ENCODE measurements around the gene RNF225. TPM values are rescaled to one million over a fixed set of nuclear protein-coding genes. Genes with fewer than 3 reads are reported as not detected.
"Not testable (repeated sequence)": the region's sequence is repeated elsewhere in the genome, so short reads cannot be mapped to it uniquely, and the experiment has no call there.

The RNF225 gene
- total RNA-seq, 2 donors from 2014 or later, result 0.58 to 1.5 TPM

GRCh38 chr19:58400316-58400915 lies 5.0 kb downstream of the RNF225 start:
- Mint-ChIP-seq H3K9me3 (no peaks in the 10 kb centered on the region), H3K4me1 (ENCODE audit: low read depth) (peaks cover 22% of the 10 kb centered on the region), H3K27ac (no peak overlapping the region), H3K36me3 (ENCODE audit: insufficient read depth in 2 of 2) (peaks cover 1 to 2% of the 10 kb centered on the region in 2 donors), H3K27me3 (ENCODE audit: low read depth) (no peaks in the 10 kb centered on the region), H3K4me3 (peak overlapping the region; percentile 90 to 92)
- DNase-seq (no peak), ATAC-seq (replicated peaks in 1 of 2) (no peak)

DNA sequence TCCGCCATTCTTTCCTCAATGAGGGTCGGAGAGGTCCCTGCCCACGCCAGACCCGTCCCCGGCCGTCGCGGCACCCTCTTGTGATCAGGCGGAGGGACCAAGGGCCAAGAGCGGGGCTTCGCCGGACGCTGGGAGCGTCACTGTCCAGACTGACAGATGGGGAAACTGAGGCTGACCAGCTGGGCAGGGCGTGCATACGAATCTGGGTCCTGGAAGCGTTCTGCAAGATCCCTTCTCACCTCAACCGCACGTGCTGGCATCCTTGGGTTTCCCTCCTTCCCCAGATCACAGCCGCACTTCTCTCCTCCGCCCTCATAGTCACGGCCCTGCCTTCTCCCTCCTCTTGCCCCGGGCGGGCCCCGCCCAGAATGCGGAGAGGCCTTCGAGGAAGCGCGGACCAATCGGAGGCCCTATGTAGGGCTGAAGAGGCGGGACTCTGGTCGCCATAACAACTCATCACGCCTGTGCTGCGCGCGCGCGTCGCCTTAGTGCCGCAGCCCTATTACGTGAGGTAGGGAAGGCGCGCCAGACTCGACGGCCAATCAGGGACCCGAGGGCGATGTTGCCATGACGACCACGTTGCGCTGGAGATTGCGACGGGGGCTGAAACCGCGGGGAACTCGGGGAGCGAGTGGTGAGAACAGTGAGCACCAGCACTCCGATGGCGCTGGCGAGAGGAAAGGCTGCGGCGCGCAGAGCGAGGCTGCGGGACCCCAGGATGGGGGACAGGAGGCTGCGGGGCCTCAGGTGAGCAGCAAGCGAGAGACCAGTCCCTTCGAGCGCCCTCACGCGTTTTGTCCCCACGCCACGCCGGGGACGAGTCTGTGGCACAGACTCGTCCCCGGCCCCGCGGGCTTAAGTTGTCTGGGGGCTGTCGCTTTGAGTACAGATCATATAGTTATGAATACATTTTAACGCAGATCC lies 5.7 kb downstream of the RNF225 start:
- H3K9me3 Mint-ChIP-seq, result no peaks in the 10 kb centered on the region
- H3K4me1 Mint-ChIP-seq (ENCODE audit: low read depth), result peaks cover 22% of the 10 kb centered on the region
- DNase-seq, result peak; percentile 98 to 99
- no peaks in the 10 kb centered on the region for H3K27me3 Mint-ChIP-seq (ENCODE audit: low read depth)
- H3K27ac Mint-ChIP-seq, result peak overlapping the region; percentile 84
- peak; percentile 97 to 99 for ATAC-seq (replicated peaks in 1 of 2)
- H3K36me3 Mint-ChIP-seq (ENCODE audit: insufficient read depth in 2 of 2), result peaks cover 0 to 1% of the 10 kb centered on the region in 2 donors
- peak overlapping the region; percentile 90 to 92 for H3K4me3 Mint-ChIP-seq

DNA sequence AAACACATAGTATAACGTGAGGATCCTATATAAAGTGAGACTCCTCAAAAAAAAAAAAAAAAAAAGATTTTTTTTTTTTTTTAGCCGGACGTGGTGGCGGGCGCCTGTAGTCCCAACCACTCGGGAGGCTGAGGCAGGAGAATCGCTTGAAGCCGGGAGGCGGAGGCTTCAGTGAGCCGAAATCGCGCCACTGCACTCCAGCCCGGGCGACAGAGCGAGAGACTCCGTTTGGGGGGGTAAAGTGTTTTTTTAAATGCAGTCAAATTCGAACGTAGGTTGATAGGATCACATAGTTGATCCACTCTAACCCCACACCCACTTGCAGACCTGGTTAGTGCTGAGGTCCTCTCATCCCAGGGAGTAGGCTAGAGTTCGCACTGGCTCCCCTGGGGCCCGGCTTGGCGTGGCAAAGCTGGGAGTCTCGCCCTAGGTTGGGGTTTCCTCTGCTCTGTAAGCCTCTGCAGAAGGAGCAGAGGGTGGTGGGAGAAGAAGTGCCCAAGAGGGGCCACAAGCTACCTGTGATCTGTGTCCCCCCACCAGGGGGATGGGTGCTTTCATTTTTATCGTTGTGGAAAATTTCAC lies 6.5 kb downstream of the RNF225 start:
- no peak for DNase-seq
- Mint-ChIP-seq H3K36me3 (ENCODE audit: insufficient read depth in 2 of 2) (peaks cover 0 to 1% of the 10 kb centered on the region in 2 donors), H3K4me1 (ENCODE audit: low read depth) (peaks cover 27% of the 10 kb centered on the region), H3K9me3 (no peaks in the 10 kb centered on the region), H3K4me3 (peak overlapping the region; percentile 90 to 92), H3K27me3 (ENCODE audit: low read depth) (no peaks in the 10 kb centered on the region), H3K27ac (no peak overlapping the region)
- ATAC-seq (replicated peaks in 1 of 2), result no peak

- H3K36me3 Mint-ChIP-seq (ENCODE audit: insufficient read depth in 2 of 2); H3K9me3 Mint-ChIP-seq; DNase-seq: not testable (repeated sequence)
Observed at GRCh38 chr19:58403920-58404478, 8.5 kb downstream of the RNF225 start.

GRCh38 chr19:58406818-58407657 lies 11.6 kb downstream of the RNF225 start:
- no peak for ATAC-seq (replicated peaks in 1 of 2)
- Mint-ChIP-seq H3K36me3 (ENCODE audit: insufficient read depth in 2 of 2) (peaks cover 0 to 2% of the 10 kb centered on the region in 2 donors), H3K27me3 (ENCODE audit: low read depth) (no peaks in the 10 kb centered on the region), H3K4me3 (peak overlapping the region; percentile 81 to 91), H3K9me3 (no peaks in the 10 kb centered on the region), H3K4me1 (ENCODE audit: low read depth) (peaks cover 36% of the 10 kb centered on the region), H3K27ac (no peak overlapping the region)
- DNase-seq, result no peak

More at GRCh38 chr19:58403920-58404478, 8.5 kb downstream of the RNF225 start:
- not testable (repeated sequence) for ATAC-seq (replicated peaks in 1 of 2); H3K27ac Mint-ChIP-seq; H3K4me3 Mint-ChIP-seq; H3K27me3 Mint-ChIP-seq (ENCODE audit: low read depth)
- H3K4me1 Mint-ChIP-seq (ENCODE audit: low read depth), result peaks cover 40% of the 10 kb centered on the region

DNA sequence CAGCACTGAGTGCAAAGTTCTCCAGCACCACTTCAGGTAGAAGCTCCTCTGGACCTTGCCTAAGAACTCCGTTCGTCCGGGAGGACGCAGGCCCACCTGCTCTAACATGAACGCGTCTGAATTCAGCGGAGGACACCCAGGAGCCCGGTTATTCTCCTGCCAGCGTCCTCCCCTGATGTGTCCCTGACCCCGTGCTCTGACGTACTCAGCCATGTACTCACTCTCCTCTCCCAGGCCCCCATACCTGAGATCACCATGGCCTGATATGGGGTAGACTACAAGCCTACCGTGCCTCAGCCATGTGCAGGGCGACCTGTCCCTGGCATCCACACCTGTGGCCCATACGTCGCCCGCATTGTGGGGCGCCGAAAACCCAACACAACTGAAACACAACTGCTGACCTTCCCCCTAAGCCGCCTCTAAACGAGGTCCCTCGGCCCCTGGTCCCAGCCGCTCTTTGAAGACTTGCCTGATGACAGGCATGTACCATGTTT lies 12.2 kb downstream of the RNF225 start:
- DNase-seq (no peak), ATAC-seq (replicated peaks in 1 of 2) (peak in 1 of 2 donors; percentile 5)
- H3K27ac Mint-ChIP-seq, result peak overlapping the region; percentile 34
- peaks cover 31% of the 10 kb centered on the region for H3K4me1 Mint-ChIP-seq (ENCODE audit: low read depth)
- H3K27me3 Mint-ChIP-seq (ENCODE audit: low read depth), result no peaks in the 10 kb centered on the region
- peak overlapping the region; percentile 81 to 91 for H3K4me3 Mint-ChIP-seq
- H3K9me3 Mint-ChIP-seq, result no peaks in the 10 kb centered on the region
- peaks cover 0 to 2% of the 10 kb centered on the region in 2 donors for H3K36me3 Mint-ChIP-seq (ENCODE audit: insufficient read depth in 2 of 2)

DNA sequence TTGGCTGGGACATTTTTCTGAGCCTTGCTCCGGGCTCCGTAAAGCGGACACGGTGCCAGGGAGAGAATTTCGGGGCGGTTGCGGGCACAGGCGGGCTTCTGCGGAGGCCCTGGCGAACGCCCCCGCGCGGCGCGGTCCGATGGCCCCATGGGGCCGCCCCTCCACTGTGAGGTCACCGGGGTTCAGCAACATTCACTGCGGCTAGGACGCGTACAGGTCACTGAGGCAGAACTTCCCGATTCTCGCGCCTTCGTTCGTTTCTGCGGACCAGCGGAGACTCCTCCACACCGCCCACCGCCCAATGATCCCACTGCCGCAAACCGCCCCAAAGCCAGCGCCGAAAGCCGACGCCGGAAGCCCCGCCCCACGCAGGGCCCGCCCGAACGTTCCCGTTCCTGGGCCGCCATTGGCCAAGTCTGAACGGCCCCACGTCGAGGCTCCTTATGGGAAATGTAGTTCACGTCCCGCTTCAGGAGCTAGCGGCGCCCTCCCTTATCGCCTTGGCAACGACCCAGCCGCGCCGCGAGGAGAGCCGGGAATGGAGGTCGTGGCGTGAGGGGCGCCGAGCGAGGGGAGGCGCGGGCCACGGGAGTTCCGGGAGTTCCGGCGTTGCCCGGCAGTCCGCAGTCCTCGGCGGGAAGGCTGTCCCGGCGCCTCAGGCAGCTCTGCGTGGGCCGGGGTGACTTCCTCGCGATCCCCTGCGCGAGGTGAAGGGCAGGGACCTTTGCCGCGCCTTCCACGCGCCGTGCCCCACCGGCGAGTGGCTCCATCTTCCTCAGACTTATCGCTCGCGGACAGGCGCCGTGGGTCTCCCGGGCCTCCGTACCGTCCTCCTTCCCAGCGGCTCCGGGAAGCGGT lies 12.9 kb downstream of the RNF225 start, which contains the start of gene ZNF584:
TSS of gene ZNF584 (plus strand) at position 498 of the 858 bp plus-strand sequence. CDS start 499 bp downstream, outside the sequence.
- Mint-ChIP-seq H3K36me3 (ENCODE audit: insufficient read depth in 2 of 2) (peaks cover 2% of the 10 kb centered on the region in 2 donors), H3K9me3 (no peaks in the 10 kb centered on the region), H3K4me3 (peak within 1 kb of the TSS; percentile 81 to 91), H3K27ac (peak within 1 kb of the TSS; percentile 90), H3K27me3 (ENCODE audit: low read depth) (no peaks in the 10 kb centered on the region), H3K4me1 (ENCODE audit: low read depth) (peaks cover 31% of the 10 kb centered on the region)
- DNase-seq (peak; percentile 95 to 96), ATAC-seq (replicated peaks in 1 of 2) (peak; percentile 96 to 97)

GRCh38 chr19:58409010-58409790 lies 13.7 kb downstream of the RNF225 start:
- peak overlapping the region; percentile 19 for H3K27ac Mint-ChIP-seq
- H3K36me3 Mint-ChIP-seq (ENCODE audit: insufficient read depth in 2 of 2), result peaks cover 2% of the 10 kb centered on the region in 2 donors
- ATAC-seq (replicated peaks in 1 of 2), result peak; percentile 10 to 24
- H3K4me3 Mint-ChIP-seq, result peak overlapping the region; percentile 81 to 91
- no peaks in the 10 kb centered on the region for H3K27me3 Mint-ChIP-seq (ENCODE audit: low read depth)
- no peaks in the 10 kb centered on the region for H3K9me3 Mint-ChIP-seq
- H3K4me1 Mint-ChIP-seq (ENCODE audit: low read depth), result peaks cover 31% of the 10 kb centered on the region
- peak; percentile 30 to 35 for DNase-seq

- H3K27me3 Mint-ChIP-seq (ENCODE audit: low read depth), result no peaks in the 10 kb centered on the region
- no peak overlapping the region for H3K27ac Mint-ChIP-seq
- peaks cover 0 to 2% of the 10 kb centered on the region in 2 donors for H3K9me3 Mint-ChIP-seq
- H3K4me3 Mint-ChIP-seq, result no peak overlapping the region
- H3K36me3 Mint-ChIP-seq (ENCODE audit: insufficient read depth in 2 of 2), result peaks cover 16 to 29% of the 10 kb centered on the region in 2 donors
- DNase-seq, result no peak
- H3K4me1 Mint-ChIP-seq (ENCODE audit: low read depth), result no peaks in the 10 kb centered on the region
- ATAC-seq (replicated peaks in 1 of 2), result no peak
Observed at GRCh38 chr19:58416604-58417003, 21.1 kb downstream of the RNF225 start.

GRCh38 chr19:58417071-58417470 lies 21.6 kb downstream of the RNF225 start:
- no peak overlapping the region for H3K4me3 Mint-ChIP-seq
- H3K27me3 Mint-ChIP-seq (ENCODE audit: low read depth), result no peaks in the 10 kb centered on the region
- H3K36me3 Mint-ChIP-seq (ENCODE audit: insufficient read depth in 2 of 2), result peaks cover 16 to 32% of the 10 kb centered on the region in 2 donors
- H3K27ac Mint-ChIP-seq, result no peak overlapping the region
- no peak for DNase-seq
- ATAC-seq (replicated peaks in 1 of 2), result no peak
- no peaks in the 10 kb centered on the region for H3K4me1 Mint-ChIP-seq (ENCODE audit: low read depth)
- peaks cover 0 to 2% of the 10 kb centered on the region in 2 donors for H3K9me3 Mint-ChIP-seq

DNA sequence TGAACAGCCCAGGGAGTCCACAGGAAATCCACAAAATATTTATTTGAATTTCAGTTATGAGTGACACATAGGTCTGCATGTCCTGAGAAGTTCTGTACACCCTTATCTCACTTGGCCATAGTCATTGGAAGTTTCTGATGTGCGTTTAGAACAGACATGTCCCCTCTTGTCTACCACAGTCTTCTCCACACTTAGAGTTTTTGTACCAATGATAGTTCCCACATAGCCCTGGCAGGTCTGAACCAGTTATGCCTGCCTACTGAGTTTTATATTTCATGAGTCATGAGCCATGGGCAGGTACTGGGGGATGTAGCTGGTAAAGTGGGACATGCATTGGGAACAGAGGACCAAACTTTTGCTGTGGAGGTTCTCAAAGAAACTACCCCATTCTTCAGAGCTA lies 33.2 kb downstream of the RNF225 start:
- ATAC-seq (replicated peaks in 1 of 2), result no peak
- no peaks in the 10 kb centered on the region for H3K4me1 Mint-ChIP-seq (ENCODE audit: low read depth)
- H3K36me3 Mint-ChIP-seq (ENCODE audit: insufficient read depth in 2 of 2), result peaks cover 34 to 38% of the 10 kb centered on the region in 2 donors

More for the DNA sequence above, 33.2 kb downstream of the RNF225 start:
- H3K9me3 Mint-ChIP-seq, result peaks cover 5 to 32% of the 10 kb centered on the region in 2 donors
- no peaks in the 10 kb centered on the region for H3K27me3 Mint-ChIP-seq (ENCODE audit: low read depth)
- H3K4me3 Mint-ChIP-seq, result no peak overlapping the region
- H3K27ac Mint-ChIP-seq, result no peak overlapping the region
- no peak for DNase-seq
